Stimulated activated CD4-positive, alpha-beta T cell treated with anti-CD3 and anti-CD28 coated beads, Interleukin-2, amount 100 ng/mL, for 24 hours (primary cell): ENCODE results near the gene SNRNP35.
"Not testable (repeated sequence)": the region's sequence is repeated elsewhere in the genome, so short reads cannot be mapped to it uniquely, and the experiment has no call there.

ENCODE experiments used
- DNase-seq, 2 donors: peaks; one replicate each; pipeline ENCODE4 v3.0.0-alpha.2; 2020

SNRNP35 gene

DNA sequence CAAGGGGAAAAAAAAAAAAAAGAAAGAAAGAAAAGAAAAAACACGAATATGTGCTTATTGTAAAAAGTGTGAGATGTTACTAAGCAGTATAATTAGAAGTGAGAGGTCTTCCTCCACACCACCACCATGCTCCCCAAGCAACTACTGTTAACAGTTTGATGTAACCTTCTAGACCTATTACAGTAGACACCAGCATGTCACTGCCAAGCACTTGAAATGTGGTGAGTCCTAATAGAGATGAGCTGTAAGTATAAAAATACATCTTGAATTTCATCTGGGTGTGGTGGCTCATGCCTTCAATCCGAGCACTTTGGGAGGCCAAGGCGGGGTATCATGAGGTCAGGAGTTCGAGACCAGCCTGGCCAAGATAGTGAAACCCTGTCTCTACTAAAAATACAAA, 8.1 kb upstream of the SNRNP35 start:
- DNase-seq, result no peak

DNA sequence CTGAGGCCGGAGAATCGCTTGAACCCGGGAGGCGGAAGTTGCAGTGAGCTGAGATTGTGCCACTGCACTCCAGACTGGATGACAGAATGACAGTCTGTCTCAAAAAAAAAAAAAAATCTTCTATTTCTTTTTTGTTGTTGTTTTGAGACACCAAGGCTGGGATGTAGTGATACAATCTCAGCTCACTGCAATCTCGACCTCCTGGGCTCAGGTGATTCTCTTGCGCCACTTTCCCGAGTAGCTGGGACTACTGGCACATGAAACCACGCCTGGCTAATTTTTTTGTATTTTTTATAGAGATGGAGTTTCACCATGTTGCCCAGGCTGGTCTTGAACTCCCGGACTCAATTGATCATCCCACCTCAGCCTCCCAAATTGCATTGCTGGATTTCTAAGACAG, 7.3 kb upstream of the SNRNP35 start:
- no peak for DNase-seq

DNA sequence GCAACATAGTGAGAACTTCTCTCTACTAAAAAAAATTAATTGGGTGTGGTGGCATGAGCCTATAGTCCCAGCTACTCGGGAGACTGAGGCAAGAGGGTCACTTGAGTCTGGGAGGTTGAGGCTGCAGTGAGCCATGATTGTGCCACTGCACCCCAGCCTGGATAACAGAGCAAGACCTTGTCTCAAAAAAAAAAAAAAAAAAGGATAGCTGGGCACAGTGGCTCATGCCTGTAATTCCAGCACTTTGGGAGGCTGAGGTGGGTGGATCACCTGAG, 5.7 kb upstream of the SNRNP35 start:
- not testable (repeated sequence) for DNase-seq

DNA sequence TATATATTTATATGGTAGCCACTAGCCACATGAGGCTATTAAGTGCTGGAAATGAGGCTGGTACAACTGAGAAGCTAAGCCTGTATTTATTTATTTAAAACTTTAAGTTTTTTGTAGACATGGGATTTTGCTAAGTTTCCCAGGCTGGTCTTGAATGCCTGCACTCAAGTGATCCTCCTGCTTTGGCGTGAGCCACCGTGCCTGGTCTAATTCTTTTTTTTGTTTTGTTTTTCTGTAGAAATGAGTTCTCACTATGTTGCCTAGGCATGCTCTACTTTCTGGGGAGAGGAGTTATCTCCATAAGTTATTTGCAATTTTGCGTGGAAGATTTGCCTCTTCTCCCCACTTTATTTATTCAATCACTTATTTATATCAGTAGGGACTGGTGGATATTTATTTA, 4.8 kb upstream of the SNRNP35 start:
- no peak for DNase-seq

DNA sequence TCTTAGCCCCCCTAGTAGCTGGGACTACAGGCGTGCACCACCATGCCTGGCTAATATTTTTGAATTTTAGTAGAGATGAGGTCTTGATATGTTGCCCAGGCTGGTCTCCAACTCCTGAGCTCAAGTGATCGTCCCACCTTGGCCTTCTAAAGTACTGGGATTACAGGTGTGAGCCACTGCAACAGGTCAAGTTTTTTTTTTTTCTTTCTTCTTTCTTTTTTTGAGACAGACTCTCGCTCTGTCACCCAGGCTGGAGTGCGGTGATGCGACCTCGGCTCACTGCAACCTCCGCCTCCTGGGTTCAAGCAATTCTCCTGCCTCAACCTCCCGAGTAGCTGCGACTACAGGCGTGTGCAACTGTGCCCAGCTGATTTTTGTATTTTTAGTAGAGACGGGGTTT, 5.2 kb downstream of the SNRNP35 start:
- not testable (repeated sequence) for DNase-seq

DNA sequence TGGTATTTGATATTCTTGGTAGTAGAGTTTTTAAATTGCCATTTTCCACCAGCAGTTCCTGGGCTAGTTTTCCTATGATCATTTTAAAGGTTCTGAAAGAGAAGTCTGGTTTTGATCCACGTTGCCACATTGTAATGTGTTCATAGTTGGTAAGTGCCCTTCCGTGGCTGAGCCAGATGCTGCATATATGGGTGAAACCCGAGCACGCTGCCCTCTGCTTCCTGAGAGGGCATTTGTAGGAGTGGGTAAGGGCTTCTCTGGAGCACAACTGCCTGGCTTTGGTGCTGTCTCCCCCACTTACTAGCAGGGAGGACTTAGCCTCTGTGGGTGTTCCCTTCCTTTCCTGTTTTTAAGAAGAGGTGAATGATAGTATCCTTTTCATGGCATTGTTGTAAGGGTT, 7.1 kb downstream of the SNRNP35 start:
- no peak for DNase-seq

DNA sequence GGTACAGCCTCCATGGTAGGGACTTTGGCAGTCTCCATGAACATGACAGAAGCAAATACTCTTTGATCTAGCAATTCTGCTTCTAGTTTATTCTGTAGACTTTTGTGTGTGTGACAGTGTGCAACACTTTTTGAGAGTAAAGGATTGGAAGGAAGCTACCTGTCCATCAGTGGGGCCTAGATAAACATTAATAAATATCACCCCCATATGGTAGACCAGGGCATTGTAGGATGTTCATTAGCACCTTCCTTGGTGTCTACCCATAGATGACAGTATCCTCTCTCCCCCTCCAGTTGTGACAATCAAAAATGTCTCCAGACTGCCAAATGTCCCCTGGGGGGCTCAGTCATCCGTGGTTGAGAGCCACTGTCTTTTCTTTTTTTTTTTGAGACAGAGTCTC, 10.8 kb downstream of the SNRNP35 start:
- no peak for DNase-seq

DNA sequence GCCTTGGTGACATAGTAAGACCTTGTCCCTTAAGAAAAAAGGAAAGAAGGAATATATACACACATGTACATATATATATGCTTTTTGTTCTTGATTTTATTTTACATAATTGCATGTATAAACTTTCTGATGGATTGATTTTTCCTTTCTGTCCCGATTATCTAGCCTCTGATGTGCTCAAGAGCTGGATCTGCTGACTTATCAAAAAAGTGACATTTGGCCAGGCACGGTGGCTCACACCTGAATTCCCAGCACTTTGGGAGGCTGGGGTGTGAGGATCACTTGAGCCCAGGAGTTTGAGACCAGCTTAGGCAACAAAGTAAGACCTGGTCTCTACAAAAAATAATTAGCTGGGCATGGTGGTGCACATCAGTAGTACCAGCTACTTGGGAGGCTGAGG, 12.0 kb downstream of the SNRNP35 start:
- no peak for DNase-seq

DNA sequence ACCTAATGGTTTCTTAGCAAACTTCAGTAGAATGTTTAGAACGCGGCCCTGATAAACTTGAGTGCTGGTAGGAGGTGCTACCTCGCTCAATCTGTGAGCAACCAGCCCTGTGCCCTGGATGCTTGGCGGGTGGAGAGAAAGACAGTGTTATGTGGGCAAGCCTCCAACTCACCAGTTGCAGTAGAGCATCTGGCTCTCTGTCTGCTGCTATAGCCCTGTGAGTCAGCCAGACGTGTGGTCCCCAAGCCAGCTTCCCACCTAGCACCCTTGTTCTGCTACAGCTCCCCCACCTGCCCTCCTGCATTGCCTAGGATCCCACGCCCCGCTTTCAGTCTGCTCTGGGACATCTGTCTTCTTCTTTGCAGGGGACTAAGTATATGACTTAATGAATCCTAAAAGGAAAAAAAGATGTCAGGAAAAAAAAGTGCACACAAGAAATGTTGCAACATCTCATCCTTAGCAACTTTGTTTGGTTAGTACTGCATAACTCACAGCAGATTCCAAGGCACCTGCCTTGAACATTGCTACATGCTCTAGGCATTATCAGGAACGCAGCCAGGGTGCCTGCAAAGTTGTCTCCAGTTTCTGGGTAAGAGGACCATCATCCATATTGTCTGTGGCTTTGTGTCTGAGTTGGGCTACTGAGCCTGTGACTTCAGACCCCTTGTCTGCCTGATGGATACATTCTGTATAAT, 13.6 kb downstream of the SNRNP35 start:
- DNase-seq, result no peak

DNA sequence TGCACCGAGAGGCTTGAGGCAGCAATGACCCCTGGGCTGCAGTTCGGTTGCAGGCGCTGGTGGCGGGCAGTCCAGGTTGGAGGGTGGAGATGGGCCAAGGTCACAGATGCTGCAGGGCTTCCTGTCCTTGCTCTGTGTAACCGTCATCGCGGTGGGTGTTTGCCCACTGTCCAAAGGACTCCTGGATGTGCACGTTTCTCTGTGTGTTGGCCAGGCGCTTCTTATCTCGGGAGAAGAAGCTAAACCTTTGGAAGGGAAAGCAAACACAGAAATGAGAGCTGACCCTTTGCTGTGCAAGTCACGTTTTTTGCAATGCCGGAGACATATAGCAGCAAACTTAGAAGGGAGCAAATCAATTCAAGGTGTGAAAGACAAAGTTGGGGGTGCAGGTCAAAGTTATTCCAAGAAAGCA, 14.5 kb downstream of the SNRNP35 start:
- no peak for DNase-seq

DNA sequence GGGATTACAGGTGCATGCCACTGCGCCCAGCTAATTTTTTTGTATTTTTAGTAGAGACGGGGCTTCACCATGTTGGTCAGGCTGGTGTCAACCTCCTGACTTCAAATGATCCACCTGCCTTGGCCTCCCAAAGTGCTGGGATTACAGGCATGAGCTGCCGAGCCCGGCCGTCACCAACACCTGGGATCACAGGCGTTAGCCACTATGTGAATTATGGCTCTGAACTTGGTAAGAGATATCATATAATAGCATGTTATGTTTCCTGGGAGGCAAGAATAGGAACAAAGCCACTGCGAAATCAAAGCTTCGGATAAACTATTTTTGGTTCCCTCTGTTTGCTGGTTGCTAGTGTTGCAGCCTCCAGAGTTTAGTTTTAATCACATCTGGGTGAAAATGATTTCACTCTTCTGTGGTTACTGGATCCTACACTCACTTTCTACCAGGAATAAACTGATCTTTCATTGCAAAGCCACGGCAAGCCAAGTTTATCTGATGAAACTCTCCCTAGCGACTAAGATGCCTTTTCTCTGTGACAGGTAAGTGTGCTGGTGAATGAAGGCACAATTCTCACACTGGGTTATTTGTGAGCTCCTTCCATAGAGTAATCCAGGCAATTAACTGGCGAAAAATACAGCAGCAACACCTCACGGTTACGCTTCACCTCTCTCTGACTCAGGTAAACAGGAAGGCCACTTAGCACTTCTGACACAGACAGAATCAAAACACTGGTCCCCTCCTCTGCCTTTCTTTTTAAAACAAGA, 16.7 kb downstream of the SNRNP35 start:
- no peak for DNase-seq

DNA sequence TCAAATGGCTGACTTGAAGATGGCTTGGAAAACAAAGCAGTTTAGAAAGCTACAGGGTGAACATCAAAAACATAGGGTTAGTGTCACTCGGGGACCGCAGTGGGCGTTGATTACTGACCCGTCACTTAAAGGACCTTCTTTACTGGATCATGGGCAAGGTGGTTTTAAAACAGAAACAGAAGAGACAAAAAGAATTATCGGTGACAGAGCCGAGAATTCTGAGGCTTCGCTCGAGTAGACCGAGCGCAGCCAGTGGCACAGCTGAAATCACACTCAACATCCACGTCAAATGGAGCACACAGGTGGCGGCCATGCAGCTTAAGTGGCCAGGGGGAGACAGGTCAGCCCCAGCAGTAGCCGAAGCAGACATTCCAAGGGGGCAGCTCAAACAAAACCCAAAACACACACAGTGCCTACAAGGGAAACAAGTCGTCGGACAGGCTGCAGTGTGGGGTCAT, 17.3 kb downstream of the SNRNP35 start:
- DNase-seq, result no peak

DNA sequence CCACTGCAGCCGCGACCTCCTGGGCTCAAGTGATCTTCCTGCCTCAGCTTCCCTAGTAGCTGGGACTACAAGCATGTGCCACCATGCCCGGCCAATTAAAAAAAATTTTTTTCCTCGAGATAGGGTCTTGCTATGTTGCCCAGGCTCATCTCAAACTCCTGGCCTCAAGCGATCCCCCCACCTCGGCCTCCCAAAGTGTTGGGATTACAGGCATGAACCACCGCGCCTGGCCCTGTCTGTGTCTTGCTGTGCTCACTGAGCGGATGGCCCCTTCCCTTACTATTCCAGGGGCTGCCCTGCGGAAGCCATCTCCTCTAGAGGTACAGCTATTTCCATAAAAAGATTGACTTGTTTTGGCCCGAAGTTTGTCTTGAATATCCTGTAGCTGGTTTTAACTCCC, 20.1 kb downstream of the SNRNP35 start:
- DNase-seq, result no peak

DNA sequence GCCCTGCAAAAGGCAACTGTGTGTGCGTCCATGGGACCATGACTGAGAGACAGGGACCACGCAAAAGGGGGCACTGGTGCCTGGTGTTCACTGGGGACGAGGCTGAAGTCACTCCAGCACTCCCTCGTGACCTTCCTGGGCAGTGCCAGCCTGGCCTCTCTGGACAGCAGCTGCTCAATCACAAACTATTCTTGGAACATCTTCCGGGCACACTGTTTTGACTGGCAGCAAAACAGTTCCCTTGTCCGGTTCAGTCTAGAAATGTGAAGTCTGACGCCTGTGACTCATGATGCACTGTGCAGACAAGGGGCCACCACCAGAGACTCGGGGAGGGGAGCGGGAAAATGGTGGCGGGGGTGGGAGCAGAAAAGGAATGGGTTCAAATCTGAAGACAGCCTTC, 20.8 kb downstream of the SNRNP35 start:
- no peak for DNase-seq

DNA sequence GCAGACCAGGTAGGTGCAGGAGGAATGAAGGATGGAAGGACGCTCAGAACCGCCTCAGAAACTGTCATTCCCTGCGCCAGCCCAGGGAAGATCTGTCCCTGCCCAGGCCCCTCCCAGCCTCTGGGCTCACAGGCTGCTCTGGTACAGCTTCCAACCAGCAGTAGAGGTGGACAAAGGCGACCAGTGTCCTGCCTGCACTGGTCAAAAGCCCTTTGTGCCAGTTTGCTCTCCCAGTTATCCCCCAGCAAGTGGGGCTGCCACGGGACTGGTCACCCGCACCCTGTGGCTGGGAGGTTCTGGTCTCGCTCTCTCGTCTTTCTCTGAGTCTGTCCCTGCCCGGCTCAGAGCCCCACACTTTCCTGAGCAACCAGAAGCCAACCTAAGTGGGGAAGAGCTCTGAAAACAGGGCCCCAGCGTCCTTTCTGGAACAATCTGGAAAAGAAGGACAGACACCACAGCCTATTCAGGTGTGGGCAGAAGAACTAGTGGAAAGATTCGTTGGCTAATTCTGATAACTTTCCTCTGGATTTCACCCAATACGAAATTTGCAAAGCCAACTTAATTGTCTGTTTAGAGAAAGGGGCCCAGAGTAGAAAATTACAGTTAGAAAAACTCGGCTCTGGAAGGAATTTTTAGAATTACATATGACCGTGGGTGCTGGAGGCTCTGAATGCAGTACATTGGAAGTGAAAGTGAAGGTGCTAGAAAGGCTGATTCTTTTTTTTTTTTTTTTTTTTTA, 21.7 kb downstream of the SNRNP35 start:
- DNase-seq, result no peak

DNA sequence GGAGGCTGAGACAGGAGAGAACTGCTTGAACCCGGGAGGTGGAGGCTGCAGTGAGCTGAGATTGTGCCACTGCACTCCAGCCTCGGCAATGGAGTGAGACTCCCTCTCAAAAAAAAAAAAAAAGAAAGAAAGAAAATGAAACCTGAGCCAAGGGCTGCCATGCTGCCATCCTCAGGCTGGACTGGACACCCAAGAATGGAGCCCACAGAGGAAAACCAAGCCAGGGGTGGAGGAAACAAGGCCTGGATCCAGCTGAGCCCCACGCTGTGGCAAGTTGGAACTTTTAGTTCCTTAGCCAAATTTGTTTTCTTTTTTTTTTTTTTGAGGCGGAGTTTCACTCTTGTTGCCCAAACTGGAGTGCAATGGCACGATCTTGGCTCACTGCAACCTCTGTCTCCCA, 23.3 kb downstream of the SNRNP35 start:
- DNase-seq, result not testable (repeated sequence)

DNA sequence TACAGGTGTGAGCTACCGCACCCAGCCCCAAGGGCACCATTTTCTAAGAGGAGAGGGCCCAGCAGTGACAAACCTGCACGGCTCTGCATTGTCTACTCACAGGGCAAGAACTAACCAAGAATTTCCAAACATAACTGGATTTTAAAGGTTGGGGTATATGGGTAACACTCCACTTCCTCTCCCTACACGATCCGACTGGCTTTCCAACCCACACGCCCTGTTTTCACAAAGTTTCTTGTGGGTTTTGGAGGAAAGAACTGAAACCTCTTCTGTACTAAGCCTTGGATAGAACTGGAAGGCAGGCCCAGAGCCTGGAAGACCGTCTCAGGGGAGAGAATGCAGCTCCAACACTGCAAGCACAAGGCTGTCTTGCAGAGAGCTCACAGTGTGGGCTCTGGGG, 24.9 kb downstream of the SNRNP35 start:
- no peak for DNase-seq

DNA sequence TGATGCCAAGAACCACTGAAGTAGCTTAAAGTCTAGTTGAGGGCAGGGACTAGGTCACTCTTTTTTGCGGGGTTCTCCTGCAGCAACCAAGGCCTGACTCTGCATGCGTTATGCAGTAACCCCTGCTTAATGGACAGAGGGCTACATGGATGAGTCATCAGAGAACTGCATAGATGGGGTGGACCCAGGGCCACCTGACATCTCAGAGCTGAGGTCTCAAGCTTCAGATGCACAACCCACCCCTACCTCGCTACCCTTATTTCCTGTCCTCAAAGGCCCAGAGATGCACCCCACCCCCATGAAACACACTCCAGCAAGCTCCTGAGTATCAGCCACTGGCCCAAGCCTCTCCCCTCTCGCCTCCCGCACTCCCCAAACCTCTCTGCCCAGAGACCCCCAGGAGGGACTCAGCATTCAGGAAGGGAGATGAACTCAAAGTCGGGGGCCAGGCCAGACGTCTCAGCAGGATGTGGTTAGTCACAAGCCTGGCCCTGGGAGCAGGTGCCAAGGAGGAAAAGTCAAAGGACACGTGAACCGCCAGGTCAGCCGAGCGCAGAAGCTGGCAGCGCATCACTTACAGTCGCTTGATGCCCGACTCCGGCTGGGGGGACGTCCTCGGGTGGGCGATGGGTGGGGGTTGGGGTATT, 25.8 kb downstream of the SNRNP35 start:
- DNase-seq, result peak in 1 of 2 donors; percentile 16

DNA sequence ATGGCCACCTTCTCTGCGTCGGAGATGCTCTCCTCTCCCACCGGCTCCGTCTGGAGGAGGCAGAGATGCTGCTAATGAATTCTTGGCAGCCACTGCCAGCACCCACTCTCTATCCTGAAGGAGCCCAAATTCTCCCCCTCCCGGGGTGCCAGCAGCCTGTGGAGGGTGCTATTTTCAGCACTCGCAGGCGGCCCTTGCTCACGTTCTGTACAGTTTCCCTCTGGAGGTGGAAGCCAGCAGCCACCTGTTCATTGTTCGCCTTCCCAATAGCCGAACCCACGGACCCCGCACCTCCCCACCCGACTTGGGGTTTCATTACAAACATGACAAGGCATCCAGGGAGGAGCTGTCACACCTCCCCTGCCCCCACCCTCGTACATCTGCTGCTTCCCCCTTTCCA, 27.8 kb downstream of the SNRNP35 start:
- no peak for DNase-seq

DNA sequence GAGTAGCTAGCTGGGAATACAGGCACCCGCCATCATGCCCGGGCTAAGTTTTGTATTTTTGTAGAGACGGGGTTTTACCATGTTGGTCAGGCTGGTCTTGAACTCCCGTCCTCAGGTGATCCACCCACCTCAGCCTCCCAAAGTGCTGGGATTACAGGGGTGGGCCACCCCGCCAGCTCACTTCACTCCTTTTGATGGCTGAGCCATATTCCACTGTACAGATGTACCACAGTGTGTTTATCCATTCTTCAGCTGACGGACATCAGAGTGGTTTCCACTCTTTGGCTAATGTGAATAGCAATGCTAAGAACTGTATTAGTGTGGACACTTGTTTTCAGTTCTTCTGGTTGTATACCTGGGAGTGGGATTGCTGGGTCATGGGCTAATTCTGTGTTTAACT, 29.5 kb downstream of the SNRNP35 start:
- DNase-seq, result no peak

DNA sequence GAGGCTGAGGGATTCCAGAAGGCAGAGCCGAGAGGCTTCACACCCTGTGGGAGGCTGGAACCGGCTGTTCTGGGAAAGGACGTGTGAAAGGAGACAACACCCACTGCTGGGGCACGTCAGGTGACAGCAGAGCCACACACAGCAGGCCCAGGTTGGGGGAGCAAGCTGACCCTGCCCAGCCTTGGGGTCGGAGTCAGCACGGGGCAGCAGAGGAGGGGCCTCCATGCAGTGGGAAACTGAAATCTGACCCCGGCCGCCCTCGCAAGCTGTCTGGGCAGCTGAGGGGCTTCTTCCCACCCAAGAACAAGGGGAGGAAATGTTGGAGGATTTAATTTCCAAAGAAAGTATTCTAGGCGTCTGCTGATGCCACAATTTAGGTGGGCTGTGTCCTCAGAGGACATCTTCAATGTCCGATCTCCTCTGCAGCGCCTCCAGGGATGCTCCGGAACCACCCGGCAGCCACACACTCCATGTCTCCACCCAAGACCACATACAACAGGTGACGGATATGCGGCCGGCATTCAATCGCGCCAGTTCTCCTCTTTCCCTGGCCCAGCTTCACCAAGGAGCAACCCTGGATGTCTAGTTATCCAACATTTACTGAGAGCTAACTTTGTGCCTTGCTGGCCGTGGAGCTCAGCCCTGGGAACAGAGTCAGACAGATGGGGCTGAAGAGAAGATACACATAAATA, 30.7 kb downstream of the SNRNP35 start:
- no peak for DNase-seq

DNA sequence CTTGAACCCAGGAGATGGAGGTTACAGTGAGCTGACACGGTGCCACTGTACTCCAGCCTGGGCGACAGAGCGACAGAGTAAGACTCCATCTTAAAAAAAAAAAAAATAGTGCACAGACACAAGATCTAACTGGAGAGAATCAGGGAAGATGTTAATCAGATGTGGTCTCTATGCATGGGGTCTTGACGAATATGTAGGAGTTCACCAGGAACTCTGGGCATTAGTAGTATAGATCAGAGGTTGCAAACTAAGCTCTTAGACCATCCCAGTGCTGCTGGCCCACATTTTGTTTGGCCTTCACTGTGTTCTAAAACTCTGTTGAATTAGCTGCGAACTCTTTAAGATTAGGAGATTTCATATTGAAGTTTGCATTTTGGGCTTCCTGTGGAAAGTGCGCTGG, 31.6 kb downstream of the SNRNP35 start:
- no peak for DNase-seq

DNA sequence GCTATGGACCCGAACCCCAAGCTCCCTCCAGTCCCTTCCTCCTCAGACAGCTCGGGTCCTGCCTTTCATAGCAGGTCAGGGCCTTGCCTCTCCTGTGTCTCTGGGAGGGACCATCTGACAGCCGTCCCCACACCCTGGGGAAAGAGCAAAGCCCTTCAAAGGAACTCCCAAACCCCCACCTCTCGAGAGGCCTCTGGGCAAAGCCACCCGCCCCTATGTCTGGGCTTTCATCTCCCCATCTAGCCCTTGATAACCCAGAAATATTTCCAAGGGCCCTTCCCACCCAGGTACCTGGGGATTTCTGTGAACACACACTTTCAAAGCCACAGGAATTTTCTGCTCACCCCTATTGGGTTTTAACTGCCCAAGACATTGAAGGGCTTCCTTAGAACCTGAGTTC, 32.1 kb downstream of the SNRNP35 start:
- DNase-seq, result no peak
